ENCODE results near the gene IL1RAP.

DNA sequence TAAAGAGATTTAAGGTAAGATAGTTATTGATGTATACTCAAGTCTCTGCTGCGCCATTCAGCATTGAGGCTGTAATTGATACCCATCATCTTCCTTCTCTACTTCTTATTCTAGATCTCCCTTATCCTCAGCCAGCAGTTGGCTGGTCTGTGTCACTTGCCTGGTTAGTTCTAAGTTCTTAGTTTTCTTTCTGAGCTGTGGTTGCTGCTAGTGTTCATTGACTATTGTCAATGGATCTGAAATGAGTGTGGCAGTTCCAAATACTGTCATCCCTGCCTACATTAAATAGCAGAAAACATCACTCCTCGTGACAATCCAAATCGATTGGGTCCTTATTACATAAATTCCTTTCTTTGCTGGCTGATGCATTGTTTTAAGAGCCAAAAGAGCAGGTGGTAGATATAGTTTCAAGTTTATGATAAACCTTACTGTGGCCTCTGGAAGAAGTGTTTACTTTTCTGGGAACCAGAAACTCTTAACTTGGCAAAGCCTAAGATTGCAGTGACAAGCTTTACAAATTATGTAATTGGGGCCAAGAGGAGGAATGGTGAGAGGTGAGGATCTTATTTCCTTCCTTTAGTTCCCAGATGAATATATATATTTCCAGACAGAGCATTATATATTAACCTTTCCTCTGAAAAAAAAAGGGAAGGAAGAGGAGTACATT is 180.6 kb downstream of the IL1RAP start:
- no peak for TF ChIP-seq EP300 (IDR thresholded peaks at IDR 0.05)
- TF ChIP-seq, protein P1, sequence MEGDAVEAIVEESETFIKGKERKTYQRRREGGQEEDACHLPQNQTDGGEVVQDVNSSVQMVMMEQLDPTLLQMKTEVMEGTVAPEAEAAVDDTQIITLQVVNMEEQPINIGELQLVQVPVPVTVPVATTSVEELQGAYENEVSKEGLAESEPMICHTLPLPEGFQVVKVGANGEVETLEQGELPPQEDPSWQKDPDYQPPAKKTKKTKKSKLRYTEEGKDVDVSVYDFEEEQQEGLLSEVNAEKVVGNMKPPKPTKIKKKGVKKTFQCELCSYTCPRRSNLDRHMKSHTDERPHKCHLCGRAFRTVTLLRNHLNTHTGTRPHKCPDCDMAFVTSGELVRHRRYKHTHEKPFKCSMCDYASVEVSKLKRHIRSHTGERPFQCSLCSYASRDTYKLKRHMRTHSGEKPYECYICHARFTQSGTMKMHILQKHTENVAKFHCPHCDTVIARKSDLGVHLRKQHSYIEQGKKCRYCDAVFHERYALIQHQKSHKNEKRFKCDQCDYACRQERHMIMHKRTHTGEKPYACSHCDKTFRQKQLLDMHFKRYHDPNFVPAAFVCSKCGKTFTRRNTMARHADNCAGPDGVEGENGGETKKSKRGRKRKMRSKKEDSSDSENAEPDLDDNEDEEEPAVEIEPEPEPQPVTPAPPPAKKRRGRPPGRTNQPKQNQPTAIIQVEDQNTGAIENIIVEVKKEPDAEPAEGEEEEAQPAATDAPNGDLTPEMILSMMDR (IDR thresholded peaks at IDR 0.05), result no peak
